Esophagus squamous epithelium (tissue), 5 donors: ENCODE measurements around the gene OR5AN1. TPM values are rescaled to one million over a fixed set of nuclear protein-coding genes. Genes with fewer than 3 reads are reported as not detected.
"Not testable (repeated sequence)": the region's sequence is repeated elsewhere in the genome, so short reads cannot be mapped to it uniquely, and the experiment has no call there.

Experiments
- DNase-seq: peaks from one replicate; lab custom pipeline; 2025; lab: John Stamatoyannopoulos, UW
- H3K27ac ChIP-seq, 4 donors: fragments of 200-600 bp; sonication (generic); one replicate each; pipeline ENCODE4 v1.5.1; 2016 to 2019; ENCODE audit warnings: mild to moderate bottlenecking in 1 of 4
- H3K27me3 ChIP-seq, 4 donors: fragments of 200-600 bp; sonication (generic); 1 replicate in 3 of 4; 2 replicates in 1 of 4; pipeline versions ENCODE4 v1.5.1 to v1.6.0; 2017 to 2021; ENCODE audit warnings: antibody characterized with exemption in 1 of 4
- H3K36me3 ChIP-seq, 3 donors: fragments of 200-600 bp; sonication (generic); one replicate each; pipeline ENCODE4 v1.5.1; 2016 to 2019
- H3K4me1 ChIP-seq, 3 donors: fragments of 200-600 bp; sonication (generic); one replicate each; pipeline ENCODE4 v1.5.1; 2017 to 2019
- H3K4me3 ChIP-seq, 4 donors: fragments of 200-600 bp; sonication (generic); 1 replicate in 3 of 4; 2 replicates in 1 of 4; pipeline ENCODE4 v1.5.1; 2016 to 2019; ENCODE audit warnings: mild to moderate bottlenecking in 2 of 4, moderate library complexity in 1 of 4
- H3K9me3 ChIP-seq, 3 donors: fragments of 200-600 bp; sonication (generic); one replicate each; pipeline ENCODE4 v1.5.1; 2016 to 2019
- POLR2A ChIP-seq, 4 donors: fragments of 450-650 bp; IDR thresholded peaks; one replicate each; pipeline ENCODE4 v1.6.1; 2017; ENCODE audit warnings: antibody characterized with exemption in 4 of 4, mild to moderate bottlenecking in 4 of 4, moderate library complexity in 3 of 4
- WGBS, 2 donors: methylation state at CpG; one replicate each; pipeline ENCODE4 v1.1.5; 2018; 5-methylcytosine and 5-hydroxymethylcytosine counted together
- intact Hi-C: fragments of 100-400 bp; cut with DNase I; formaldehyde crosslinking; loops from one replicate; pipeline ENCODE4 v1.15.0; 2022
- total RNA-seq, 4 donors: library from RNA; depleted of rRNA; stranded (reverse); fragments of >200 nt; gene quantifications; one replicate each; pipeline ENCODE4 v1.1.0, GENCODE V29; 2016
- TF ChIP-seq, protein P1 (sequence below), 6 experiments: fragments of 450-650 bp in 4 of 6; fragments of 200-600 bp in 2 of 6; sonication (generic) in 2 of 6; IDR thresholded peaks; one replicate each; pipeline ENCODE4 v1.5.1; 2016 to 2019; ENCODE audit warnings: antibody characterized with exemption in 6 of 6, mild to moderate bottlenecking in 4 of 6, moderate library complexity in 4 of 6
- donor health status: DM: yes; HTN: yes; CAD: no.

Gene OR5AN1, protein sequence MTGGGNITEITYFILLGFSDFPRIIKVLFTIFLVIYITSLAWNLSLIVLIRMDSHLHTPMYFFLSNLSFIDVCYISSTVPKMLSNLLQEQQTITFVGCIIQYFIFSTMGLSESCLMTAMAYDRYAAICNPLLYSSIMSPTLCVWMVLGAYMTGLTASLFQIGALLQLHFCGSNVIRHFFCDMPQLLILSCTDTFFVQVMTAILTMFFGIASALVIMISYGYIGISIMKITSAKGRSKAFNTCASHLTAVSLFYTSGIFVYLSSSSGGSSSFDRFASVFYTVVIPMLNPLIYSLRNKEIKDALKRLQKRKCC
- total RNA-seq: not detected

DNA sequence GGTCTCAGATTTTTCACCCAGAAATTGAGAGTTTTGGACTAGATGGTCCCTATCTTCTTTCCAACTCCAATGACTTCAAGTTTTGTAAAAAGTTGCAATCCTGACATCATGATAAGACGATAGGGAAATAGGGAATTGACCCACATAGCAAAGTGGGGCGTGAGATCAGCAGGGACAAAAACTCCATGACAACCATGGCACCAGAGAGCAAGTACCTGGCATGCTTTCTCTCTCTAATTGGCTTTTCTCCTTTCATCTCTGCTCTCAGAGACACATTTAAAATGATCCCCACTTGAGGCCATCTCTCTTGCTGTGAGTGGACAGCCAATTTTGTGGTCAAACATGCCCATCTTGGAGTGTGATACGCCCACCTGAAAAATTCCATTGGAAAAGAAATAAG lies at the start of gene OR5AN1:
OR5AN1 (plus strand) TSS at position 301 of the 400 bp plus-strand sequence. CDS start 5,564 bp downstream, outside the sequence.
- intact Hi-C loops: no loop called here
- Histone ChIP-seq H3K27ac (no peak within 1 kb of the TSS), H3K27me3 (no peaks in the 10 kb centered on the region), H3K9me3 (no peaks in the 10 kb centered on the region), H3K4me3 (no peak within 1 kb of the TSS), H3K4me1 (no peaks in the 10 kb centered on the region), H3K36me3 (no peaks in the 10 kb centered on the region)
- 49 to 67% methylated on average over 3 of the region's 3 CpGs for WGBS, 2 donors
- TF ChIP-seq, protein P1, sequence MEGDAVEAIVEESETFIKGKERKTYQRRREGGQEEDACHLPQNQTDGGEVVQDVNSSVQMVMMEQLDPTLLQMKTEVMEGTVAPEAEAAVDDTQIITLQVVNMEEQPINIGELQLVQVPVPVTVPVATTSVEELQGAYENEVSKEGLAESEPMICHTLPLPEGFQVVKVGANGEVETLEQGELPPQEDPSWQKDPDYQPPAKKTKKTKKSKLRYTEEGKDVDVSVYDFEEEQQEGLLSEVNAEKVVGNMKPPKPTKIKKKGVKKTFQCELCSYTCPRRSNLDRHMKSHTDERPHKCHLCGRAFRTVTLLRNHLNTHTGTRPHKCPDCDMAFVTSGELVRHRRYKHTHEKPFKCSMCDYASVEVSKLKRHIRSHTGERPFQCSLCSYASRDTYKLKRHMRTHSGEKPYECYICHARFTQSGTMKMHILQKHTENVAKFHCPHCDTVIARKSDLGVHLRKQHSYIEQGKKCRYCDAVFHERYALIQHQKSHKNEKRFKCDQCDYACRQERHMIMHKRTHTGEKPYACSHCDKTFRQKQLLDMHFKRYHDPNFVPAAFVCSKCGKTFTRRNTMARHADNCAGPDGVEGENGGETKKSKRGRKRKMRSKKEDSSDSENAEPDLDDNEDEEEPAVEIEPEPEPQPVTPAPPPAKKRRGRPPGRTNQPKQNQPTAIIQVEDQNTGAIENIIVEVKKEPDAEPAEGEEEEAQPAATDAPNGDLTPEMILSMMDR (IDR thresholded peaks at IDR 0.05): no peak
- no peak for DNase-seq

DNA sequence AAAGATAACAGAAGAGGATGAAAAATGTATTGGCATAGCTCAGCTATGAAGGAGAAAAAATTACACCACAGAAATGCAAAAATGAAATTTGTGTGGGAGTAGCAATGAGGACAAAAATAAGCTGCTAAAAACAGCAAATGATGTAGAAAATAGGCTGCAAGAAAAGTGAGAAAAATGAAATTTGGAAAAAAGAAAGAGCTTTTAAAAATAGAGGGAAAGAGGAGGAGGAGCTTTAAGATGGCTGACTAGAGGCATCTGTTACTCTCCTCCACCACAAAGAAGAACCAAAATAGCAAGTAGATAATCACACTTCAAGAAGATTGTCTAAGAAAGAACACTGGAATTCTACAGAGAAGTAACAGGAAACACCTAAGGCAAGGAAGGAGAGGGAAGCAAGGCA lies 23.7 kb upstream of the OR5AN1 start:
- no peak overlapping the region for H3K4me3 ChIP-seq
- no peaks in the 10 kb centered on the region for H3K36me3 ChIP-seq
- no peak overlapping the region for H3K27ac ChIP-seq
- TF ChIP-seq POLR2A (IDR thresholded peaks at IDR 0.05): no peak
- TF ChIP-seq, protein P1 (IDR thresholded peaks at IDR 0.05): no peak
- H3K4me1 ChIP-seq: no peaks in the 10 kb centered on the region
- DNase-seq: no peak
- no peaks in the 10 kb centered on the region for H3K9me3 ChIP-seq
- intact Hi-C loops: no loop called here
- H3K27me3 ChIP-seq: no peaks in the 10 kb centered on the region

DNA sequence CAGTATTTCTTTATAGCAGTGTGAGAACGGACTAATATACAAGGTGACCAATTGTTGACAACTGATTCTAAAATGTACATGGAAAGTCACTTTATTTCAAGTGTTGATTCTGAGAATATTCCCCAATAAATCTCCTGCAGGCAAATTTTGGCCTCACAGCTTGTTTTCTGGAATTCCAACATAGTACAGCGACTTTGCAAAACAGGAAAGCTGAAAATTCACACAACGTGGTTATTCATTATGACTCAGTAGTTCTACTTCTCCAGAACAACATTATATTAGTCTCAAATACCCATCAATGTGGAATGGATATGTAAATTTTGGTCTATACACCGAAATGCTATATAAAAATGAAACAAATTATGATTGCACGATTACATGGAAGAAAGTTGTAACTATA lies 22.5 kb upstream of the OR5AN1 start:
- H3K9me3 ChIP-seq: no peaks in the 10 kb centered on the region
- 59 to 60% methylated on average over 5 of the region's 5 CpGs for WGBS, 2 donors
- no peak for DNase-seq
- no peak overlapping the region for H3K27ac ChIP-seq
- no peak for TF ChIP-seq POLR2A (IDR thresholded peaks at IDR 0.05)
- TF ChIP-seq, protein P1 (IDR thresholded peaks at IDR 0.05): no peak
- intact Hi-C loops: no loop called here
- H3K4me1 ChIP-seq: no peaks in the 10 kb centered on the region
- H3K27me3 ChIP-seq: no peaks in the 10 kb centered on the region
- no peaks in the 10 kb centered on the region for H3K36me3 ChIP-seq
- H3K4me3 ChIP-seq: no peak overlapping the region

DNA sequence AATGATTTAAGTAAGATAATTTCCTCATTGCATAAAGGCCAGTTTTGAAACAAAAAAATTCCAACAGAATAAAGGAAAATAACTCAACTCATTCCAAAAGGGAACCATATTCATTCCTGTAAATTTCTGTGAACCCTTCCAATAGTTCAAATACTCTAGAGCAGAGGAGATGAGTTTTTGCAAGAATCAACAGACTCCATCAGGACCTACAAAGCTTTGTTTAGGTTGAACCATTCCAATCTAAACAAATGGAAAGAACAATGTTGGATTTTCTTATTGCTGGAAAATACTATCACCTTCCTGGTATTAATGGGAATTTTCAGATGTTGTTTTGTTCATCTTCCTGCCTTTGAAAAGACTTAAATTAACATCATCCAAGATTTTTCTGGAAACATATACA lies 21.8 kb upstream of the OR5AN1 start:
- Histone ChIP-seq H3K4me3 (no peak overlapping the region), H3K9me3 (no peaks in the 10 kb centered on the region), H3K4me1 (no peaks in the 10 kb centered on the region), H3K36me3 (no peaks in the 10 kb centered on the region), H3K27ac (no peak overlapping the region), H3K27me3 (no peaks in the 10 kb centered on the region)
- no peak for DNase-seq
- intact Hi-C loops: no loop called here
- TF ChIP-seq, protein P1 (IDR thresholded peaks at IDR 0.05): no peak
- no peak for TF ChIP-seq POLR2A (IDR thresholded peaks at IDR 0.05)

DNA sequence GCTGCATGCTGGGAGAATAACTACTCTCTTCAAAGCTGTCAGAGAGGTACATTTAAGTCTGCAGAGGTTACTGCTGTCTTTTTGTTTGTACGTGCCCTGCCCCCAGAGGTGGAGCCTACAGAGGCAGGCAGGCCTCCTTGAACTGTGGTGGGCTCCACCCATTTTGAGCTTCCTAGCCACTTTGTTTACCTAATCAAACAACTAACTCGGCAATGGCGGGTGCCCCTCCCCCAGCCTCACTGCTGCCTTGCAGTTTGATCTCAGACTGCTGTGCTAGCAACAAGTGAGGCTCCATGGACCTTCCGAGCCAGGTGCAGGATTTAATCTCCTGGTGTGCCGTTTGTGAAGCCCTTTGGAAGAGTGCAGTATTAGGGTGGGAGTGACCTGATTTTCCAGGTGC lies 9.0 kb upstream of the OR5AN1 start:
- intact Hi-C loops, H3K4me3 ChIP-seq, H3K27me3 ChIP-seq, H3K27ac ChIP-seq, H3K4me1 ChIP-seq, DNase-seq, H3K9me3 ChIP-seq, H3K36me3 ChIP-seq: not testable (repeated sequence)
- WGBS, 2 donors: 70 to 72% methylated on average over 4 of the region's 5 CpGs

DNA sequence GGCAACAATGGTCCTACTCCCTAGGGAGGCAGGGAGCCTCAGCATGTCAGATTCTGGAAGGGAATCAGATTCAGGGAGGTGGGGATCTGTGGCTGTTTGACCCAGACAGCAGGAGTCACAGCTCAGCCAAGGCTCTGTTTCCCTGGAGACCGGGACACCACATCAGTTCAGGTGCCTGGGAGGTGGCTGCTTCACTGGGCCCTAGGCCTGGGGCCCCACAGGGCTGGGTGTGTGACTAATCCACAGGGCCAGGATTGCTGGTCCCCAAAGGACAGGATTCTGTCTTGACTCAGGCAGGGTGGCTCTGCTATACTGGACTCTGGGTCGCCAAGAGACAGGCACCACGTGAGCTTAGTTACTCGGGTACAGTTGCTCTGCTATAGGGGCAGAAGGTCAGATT lies 3.5 kb upstream of the OR5AN1 start:
- H3K9me3 ChIP-seq: no peaks in the 10 kb centered on the region
- intact Hi-C loops: no loop called here
- H3K27me3 ChIP-seq: no peaks in the 10 kb centered on the region
- no peaks in the 10 kb centered on the region for H3K36me3 ChIP-seq
- DNase-seq: no peak
- no peak overlapping the region for H3K27ac ChIP-seq
- no peak overlapping the region for H3K4me3 ChIP-seq
- TF ChIP-seq POLR2A (IDR thresholded peaks at IDR 0.05): no peak
- TF ChIP-seq, protein P1 (IDR thresholded peaks at IDR 0.05): no peak
- no CpG with 5 or more reads among the region's 4 CpGs for WGBS, 2 donors
- H3K4me1 ChIP-seq: no peaks in the 10 kb centered on the region
